ENCODE results near the gene MESP1. TPM values are rescaled to one million over a fixed set of nuclear protein-coding genes. Genes with fewer than 3 reads are reported as not detected.
A peak's percentile ranks its signal among the peaks of the same experiment; 100 is the strongest.

The MESP1 gene
- total and polyA plus RNA-seq, 3 donors from 2014 or later = 2.5 to 6.0 (median 5.7) TPM

DNA sequence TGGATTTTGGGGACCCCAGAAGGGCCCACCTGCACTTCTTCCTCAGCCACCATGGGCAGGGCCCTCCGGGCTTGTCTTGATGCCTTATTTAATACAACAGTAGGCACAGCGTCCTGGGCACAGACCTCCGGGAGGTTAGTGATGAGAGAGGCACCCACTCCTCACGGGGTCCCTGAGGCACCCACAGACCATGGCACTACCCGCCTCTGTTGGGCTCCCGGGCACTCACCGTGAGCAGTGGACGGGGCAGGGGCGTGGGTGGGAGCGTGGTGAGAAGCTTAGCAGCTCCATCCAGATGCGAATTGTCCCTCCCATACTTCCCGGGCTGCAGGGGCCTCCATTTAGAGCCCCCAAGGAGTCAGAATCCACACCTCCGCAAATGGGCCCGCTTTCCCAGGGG, 24.8 kb upstream of the MESP1 start:
- Histone ChIP-seq H3K4me1 (peaks cover 7% of the 10 kb centered on the region), H3K9me3 (no peaks in the 10 kb centered on the region), H3K4me3 (peak overlapping the region; percentile 52), H3K27ac (peak overlapping the region in 1 of 2 donors; percentile 64), H3K27me3 (no peaks in the 10 kb centered on the region), H3K36me3 (ENCODE audit: low read depth, missing control alignments) (no peaks in the 10 kb centered on the region)
- TF ChIP-seq POLR2A (IDR thresholded peaks at IDR 0.05) (no peak), CTCF (IDR thresholded peaks at IDR 0.05) (no peak)
- WGBS, 2 donors = 70 to 72% methylated on average over 4 to 14 of the region's 14 CpGs
- no peak for DNase-seq
- intact Hi-C loops (cut with DNase I; ENCODE audit: low total_unique reads) = no loop called here

GRCh38 chr15:89774492-89774891, 23.4 kb upstream of the MESP1 start:
- H3K36me3 ChIP-seq (ENCODE audit: low read depth, missing control alignments) = no peaks in the 10 kb centered on the region
- intact Hi-C loops (cut with DNase I; ENCODE audit: low total_unique reads) = no loop called here
- peaks cover 7% of the 10 kb centered on the region for H3K4me1 ChIP-seq
- no peaks in the 10 kb centered on the region for H3K9me3 ChIP-seq
- 89 to 97% methylated on average over 5 of the region's 5 CpGs for WGBS, 2 donors
- H3K4me3 ChIP-seq = no peak overlapping the region
- DNase-seq = no peak
- H3K27ac ChIP-seq = no peak overlapping the region
- H3K27me3 ChIP-seq = no peaks in the 10 kb centered on the region
- TF ChIP-seq POLR2A (IDR thresholded peaks at IDR 0.05) (no peak), CTCF (IDR thresholded peaks at IDR 0.05) (no peak)

- 69 to 76% methylated on average over 3 of the region's 3 CpGs for WGBS, 2 donors
- peaks cover 7% of the 10 kb centered on the region for H3K4me1 ChIP-seq
- H3K4me3 ChIP-seq = no peak overlapping the region
- no peak for DNase-seq
- no peak overlapping the region for H3K27ac ChIP-seq
- no peaks in the 10 kb centered on the region for H3K27me3 ChIP-seq
- no peaks in the 10 kb centered on the region for H3K36me3 ChIP-seq (ENCODE audit: low read depth, missing control alignments)
- no peaks in the 10 kb centered on the region for H3K9me3 ChIP-seq
- TF ChIP-seq POLR2A (IDR thresholded peaks at IDR 0.05) = no peak
- TF ChIP-seq CTCF (IDR thresholded peaks at IDR 0.05) = peak in 1 of 3 experiments; percentile 11
- intact Hi-C loops (cut with DNase I; ENCODE audit: low total_unique reads) = no loop called here
These were observed 22.0 kb upstream of the MESP1 start for GRCh38 chr15:89772932-89773583.

GRCh38 chr15:89770041-89770440, 19.0 kb upstream of the MESP1 start:
- 81 to 84% methylated on average over 3 of the region's 3 CpGs for WGBS, 2 donors
- intact Hi-C loops (cut with DNase I; ENCODE audit: low total_unique reads) = no loop called here

More at GRCh38 chr15:89770041-89770440, 19.0 kb upstream of the MESP1 start:
- H3K36me3 ChIP-seq (ENCODE audit: low read depth, missing control alignments) = no peaks in the 10 kb centered on the region
- no peak overlapping the region for H3K27ac ChIP-seq
- TF ChIP-seq POLR2A (IDR thresholded peaks at IDR 0.05) (no peak), CTCF (IDR thresholded peaks at IDR 0.05) (no peak)
- H3K27me3 ChIP-seq = no peaks in the 10 kb centered on the region
- no peaks in the 10 kb centered on the region for H3K4me1 ChIP-seq
- no peaks in the 10 kb centered on the region for H3K9me3 ChIP-seq
- no peak for DNase-seq
- H3K4me3 ChIP-seq = no peak overlapping the region

All from testis (tissue), 3 donors.